Body of pancreas (tissue), 4 donors: ENCODE results near the gene SPTBN1.

Source experiments
- CTCF ChIP-seq, 7 experiments: fragments of 450-650 bp in 4 of 7; fragments of 200-600 bp in 3 of 7; sonication (generic) in 3 of 7; IDR thresholded peaks; one replicate each; pipeline ENCODE4 v1.5.1; 2016 to 2019; ENCODE audit warnings: antibody characterized with exemption in 7 of 7
- POLR2A ChIP-seq, 3 donors: fragments of 450-650 bp; IDR thresholded peaks; one replicate each; pipeline ENCODE4 v1.6.1; 2016; ENCODE audit warnings: antibody characterized with exemption in 3 of 3, mild to moderate bottlenecking in 2 of 3

- TF ChIP-seq CTCF (IDR thresholded peaks at IDR 0.05) (no peak), POLR2A (IDR thresholded peaks at IDR 0.05) (no peak)
Observed at GRCh38 chr2:54568876-54569321, 112.8 kb downstream of the SPTBN1 start.
